HG03066 (cell line): Measurements from ENCODE around the gene TRIM36.

Source experiments
- ATAC-seq: cut with Tn5 transposase; IDR thresholded peaks from one replicate; pipeline ENCODE4 v1.9.1; 2021; ENCODE audit warnings: low read depth; ENCODE audit not compliant: unreplicated experiment

TRIM36 gene

DNA sequence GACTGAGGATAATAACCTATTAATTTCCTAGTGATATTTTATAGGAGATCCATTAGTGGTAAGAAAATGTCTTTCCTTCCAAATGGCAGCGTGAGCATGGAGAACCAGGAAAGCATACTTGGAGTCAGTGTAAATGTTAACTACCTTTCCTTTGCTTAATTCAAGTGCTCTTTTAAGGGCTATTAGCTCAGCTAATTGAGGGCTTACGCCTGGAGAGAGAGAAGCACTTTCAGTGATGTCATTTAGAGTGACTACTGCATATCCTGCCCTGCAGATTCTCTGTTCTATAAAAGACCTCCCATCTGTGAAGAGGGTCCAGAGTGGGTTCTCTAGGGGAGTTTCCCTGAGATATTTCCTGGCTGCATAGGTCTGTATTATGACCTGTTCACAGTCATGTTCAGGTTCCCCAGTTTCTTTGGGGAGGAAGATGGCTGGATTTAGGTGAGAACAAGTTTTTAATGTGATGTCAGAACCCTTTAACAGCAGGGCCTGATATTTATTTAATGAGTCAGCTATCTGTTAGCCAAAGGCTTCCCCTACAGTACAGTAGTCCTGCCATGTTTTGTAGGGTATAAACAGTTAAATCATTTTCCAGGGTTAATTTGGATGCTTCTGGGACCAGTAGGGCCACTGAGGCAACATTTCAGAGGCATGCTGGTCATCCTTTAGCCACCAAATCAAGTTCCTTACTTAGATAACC is 89.6 kb downstream of the TRIM36 start:
- ATAC-seq, result no peak
